SIG-M5 treated with dmso at 0.1 percent for 504 hours (cell line): Measurements from ENCODE around the gene CPTP.

Experiments used
- DNase-seq: peaks from one replicate; lab custom pipeline; 2025; ENCODE audit not compliant: unreplicated experiment; lab: John Stamatoyannopoulos, UW

The CPTP gene

DNA sequence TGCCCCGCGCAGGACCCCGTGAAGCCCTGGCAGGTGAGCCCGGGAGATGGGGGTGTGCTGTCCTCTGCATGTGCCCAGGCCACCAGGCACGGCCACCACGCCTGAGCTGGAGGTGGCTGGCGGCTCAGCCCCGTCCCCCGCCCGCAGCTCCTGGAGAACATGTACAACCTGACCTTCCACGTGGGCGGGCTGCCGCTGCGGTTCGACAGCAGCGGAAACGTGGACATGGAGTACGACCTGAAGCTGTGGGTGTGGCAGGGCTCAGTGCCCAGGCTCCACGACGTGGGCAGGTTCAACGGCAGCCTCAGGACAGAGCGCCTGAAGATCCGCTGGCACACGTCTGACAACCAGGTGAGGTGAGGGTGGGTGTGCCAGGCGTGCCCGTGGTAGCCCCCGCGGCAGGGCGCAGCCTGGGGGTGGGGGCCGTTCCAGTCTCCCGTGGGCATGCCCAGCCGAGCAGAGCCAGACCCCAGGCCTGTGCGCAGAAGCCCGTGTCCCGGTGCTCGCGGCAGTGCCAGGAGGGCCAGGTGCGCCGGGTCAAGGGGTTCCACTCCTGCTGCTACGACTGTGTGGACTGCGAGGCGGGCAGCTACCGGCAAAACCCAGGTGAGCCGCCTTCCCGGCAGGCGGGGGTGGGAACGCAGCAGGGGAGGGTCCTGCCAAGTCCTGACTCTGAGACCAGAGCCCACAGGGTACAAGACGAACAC lies 8.3 kb downstream of the CPTP start:
- DNase-seq = no peak

DNA sequence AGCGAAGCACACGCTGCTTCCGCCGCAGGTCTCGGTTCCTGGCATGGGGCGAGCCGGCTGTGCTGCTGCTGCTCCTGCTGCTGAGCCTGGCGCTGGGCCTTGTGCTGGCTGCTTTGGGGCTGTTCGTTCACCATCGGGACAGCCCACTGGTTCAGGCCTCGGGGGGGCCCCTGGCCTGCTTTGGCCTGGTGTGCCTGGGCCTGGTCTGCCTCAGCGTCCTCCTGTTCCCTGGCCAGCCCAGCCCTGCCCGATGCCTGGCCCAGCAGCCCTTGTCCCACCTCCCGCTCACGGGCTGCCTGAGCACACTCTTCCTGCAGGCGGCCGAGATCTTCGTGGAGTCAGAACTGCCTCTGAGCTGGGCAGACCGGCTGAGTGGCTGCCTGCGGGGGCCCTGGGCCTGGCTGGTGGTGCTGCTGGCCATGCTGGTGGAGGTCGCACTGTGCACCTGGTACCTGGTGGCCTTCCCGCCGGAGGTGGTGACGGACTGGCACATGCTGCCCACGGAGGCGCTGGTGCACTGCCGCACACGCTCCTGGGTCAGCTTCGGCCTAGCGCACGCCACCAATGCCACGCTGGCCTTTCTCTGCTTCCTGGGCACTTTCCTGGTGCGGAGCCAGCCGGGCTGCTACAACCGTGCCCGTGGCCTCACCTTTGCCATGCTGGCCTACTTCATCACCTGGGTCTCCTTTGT lies 9.1 kb downstream of the CPTP start:
- DNase-seq = no peak

DNA sequence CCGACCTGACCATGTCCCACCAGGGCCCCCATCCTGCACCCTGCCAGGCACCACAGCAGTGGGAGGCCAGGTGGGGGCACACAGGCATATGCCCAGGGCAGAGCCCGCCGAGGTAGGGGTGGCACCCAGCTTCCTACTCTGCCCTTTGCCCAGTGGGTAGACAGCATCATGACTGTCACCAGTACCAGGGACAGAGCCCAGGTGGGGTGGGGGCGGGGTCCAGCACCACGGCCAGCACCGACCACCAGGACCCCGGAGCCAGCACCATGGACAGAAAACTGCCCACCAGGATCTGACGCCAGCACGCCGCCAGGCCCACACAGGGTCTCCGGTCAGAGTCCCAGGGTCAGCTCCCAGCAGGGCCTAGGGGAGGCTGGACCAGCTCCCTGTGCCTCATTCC lies 10.2 kb downstream of the CPTP start:
- DNase-seq = no peak

GRCh38 chr1:1335283-1335682 lies 10.7 kb downstream of the CPTP start:
- DNase-seq = no peak

GRCh38 chr1:1335792-1336248 lies 11.2 kb downstream of the CPTP start:
- no peak for DNase-seq

- no peak for DNase-seq
Measured at GRCh38 chr1:1336446-1336845, 11.8 kb downstream of the CPTP start.

DNA sequence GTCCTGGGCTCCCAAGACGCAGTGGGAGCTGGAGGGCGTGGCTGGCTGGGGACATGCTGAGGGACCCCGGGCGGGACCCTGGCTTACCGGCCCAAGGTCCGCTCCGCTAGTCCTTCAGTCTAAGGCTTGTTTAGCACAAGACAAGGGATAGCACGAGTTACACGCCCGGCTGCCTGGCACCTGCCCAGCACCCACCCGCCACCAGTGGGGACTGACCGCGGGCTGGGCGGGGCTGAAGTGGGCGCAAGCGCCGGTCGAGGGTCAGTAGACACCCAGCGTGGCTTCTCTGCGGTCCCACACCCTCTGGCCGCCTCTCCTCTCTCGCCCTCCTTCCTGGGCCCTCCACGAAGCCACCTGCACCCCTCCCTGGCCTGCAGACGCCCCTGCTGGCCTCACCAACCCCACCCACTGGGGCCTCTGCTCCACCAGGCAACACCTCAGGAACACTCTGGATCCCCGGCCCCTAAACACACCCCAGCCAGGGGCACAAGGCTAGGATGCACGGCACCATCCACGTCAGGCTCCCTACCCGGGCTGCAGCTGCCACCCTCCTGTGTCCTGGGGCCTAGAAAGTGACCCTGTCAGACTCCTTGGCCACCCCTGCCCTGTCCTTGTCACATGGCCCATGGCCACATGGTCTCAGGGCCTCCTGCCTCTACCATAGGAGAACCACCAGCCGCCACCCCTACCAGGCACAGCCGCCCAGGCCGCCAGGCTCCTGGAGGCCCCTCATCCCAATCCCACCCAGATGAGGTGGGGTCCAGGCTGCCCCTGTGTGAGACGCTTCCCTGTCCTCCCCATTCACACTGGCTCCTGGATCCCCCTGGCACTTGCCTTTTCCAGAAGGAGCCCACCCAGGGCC lies 12.6 kb downstream of the CPTP start:
- no peak for DNase-seq

GRCh38 chr1:1337793-1338147 lies 13.2 kb downstream of the CPTP start:
- no peak for DNase-seq

- DNase-seq = no peak
Measured at GRCh38 chr1:1338278-1338677, 13.7 kb downstream of the CPTP start.

GRCh38 chr1:1340185-1340584 lies 15.6 kb downstream of the CPTP start:
- no peak for DNase-seq

GRCh38 chr1:1340791-1341548 lies 16.4 kb downstream of the CPTP start:
- DNase-seq = no peak

GRCh38 chr1:1341549-1342021 lies 17.0 kb downstream of the CPTP start:
- no peak for DNase-seq

- no peak for DNase-seq
Measured at GRCh38 chr1:1342061-1342562, 17.5 kb downstream of the CPTP start.

DNA sequence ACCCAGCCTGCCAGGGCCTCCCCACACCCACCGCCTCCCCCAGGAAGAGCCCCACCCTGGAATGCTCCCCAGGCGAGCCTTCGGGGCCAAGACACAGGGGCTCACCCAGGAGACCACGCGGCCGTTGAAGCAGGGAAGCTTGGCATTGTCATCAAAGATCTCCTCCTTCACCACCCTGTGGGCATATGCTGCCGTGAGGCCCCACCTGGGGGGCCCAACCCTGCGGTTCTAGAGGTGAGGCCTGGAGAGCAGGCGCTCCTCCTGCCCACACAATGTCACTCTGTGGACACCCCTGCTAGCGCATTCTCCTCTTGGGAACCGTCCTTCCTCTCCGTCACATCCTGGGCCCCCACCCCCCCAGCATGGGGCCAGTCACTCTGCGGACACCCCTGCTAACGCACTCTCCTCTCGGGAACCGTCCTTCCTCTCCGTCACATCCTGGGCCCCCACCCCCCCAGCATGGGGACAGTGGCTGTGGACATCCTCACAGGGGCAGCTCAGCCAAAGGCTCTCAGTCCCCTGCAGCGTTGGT lies 18.0 kb downstream of the CPTP start:
- DNase-seq = no peak

DNA sequence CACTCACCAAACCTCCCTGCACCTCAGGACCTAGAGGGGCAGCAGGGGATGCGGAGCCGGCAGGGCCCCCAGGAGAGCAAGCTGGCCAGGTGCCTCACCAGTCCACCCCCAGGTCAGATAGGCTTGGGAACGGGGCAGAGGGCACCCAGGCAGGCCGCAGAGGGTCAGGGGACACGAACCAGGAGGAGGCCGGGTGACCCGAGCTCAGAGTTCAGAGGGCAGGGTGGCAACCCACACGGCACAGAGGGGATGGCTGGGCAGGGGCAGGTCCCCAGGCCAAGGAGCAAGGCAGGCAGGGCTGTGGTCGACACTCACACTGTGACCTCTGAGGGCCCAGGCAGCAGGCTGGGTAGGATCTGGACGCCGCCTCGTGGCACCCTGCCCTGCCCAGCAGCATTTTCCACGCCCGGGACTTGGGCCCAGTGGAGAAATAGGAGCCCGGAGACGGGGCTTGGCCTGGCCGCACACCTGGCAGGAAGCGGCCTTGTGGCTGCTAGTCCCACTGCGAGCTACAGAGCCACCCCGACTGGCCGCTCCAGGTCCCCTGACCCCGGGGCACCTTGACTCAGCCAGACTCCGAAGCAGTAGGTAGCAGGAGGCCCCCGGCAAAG lies 19.3 kb downstream of the CPTP start:
- no peak for DNase-seq

DNA sequence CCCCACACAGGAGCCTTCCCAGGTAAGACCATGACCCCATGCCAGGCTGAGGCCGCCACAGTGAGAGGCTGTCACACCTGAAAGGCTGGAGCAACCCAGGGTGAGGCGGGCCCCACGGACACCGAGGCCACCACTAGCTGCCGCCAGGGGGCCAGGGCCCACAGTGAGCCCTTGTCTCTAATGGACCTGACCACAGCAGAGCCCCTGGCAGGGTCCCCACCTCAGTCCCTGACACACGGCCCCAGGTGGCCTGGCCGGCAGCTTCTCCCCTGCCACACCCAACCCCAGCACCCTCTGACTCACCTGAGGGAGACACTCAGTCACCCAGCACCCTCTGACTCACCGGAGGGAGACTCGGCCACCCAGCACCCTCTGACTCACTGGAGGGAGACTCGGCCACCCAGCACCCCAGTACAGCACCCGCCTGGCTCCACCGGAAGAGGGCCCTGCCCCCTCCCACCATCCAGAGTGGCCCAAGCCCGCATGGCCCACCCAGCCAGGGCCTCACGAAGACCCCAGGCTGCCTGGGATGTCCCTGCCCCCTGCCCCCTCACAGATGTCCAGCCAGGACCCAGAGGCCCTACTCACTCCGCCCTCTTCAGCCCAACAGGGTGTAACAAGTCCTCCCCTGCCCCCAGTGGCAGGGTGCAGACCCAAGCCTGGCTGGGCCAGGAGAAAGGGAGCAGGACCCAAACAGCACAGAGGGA lies 20.2 kb downstream of the CPTP start:
- DNase-seq = no peak

GRCh38 chr1:1345384-1345783 lies 20.8 kb downstream of the CPTP start:
- no peak for DNase-seq

GRCh38 chr1:1345860-1346500 lies 21.4 kb downstream of the CPTP start:
- no peak for DNase-seq

DNA sequence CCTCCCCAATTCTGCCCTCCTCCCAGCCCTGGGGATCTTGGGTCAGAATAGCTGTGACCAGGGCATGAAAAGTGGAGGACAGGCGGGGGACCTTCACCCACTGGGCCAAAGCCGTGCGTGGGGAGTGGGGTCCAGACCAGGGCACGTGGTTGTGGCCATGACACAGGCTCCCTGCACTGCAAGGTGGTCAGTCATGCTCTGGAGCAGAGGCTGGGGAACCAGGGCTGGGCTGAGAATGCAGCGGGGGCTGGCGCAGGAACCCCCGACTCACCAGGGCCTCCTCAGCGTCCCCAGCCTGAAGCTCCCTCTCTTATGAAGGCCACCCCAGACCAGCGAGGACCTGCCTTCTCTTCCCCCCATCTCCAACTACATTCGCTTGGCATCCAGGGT lies 21.9 kb downstream of the CPTP start:
- DNase-seq = no peak
